ENCODE data around the gene C14orf119.

C14orf119 gene

GRCh38 chr14:23060536-23061260 lies 34.6 kb upstream of the C14orf119 start:
- no peak for DNase-seq (ENCODE audit: low read depth in 1 of 2, low spot score in 1 of 2)

GRCh38 chr14:23062002-23062401 lies 33.3 kb upstream of the C14orf119 start:
- DNase-seq (ENCODE audit: low read depth in 1 of 2, low spot score in 1 of 2) = no peak

GRCh38 chr14:23063601-23064000 lies 31.7 kb upstream of the C14orf119 start:
- no peak for DNase-seq (ENCODE audit: low read depth in 1 of 2, low spot score in 1 of 2)

- DNase-seq (ENCODE audit: low read depth in 1 of 2, low spot score in 1 of 2) = no peak
Measured at GRCh38 chr14:23066368-23066767, 28.9 kb upstream of the C14orf119 start.

GRCh38 chr14:23066855-23067744 lies 28.2 kb upstream of the C14orf119 start:
- no peak for DNase-seq (ENCODE audit: low read depth in 1 of 2, low spot score in 1 of 2)

GRCh38 chr14:23067847-23068788 lies 27.2 kb upstream of the C14orf119 start:
- DNase-seq (ENCODE audit: low read depth in 1 of 2, low spot score in 1 of 2) = no peak

- peak; percentile 41 to 52 for DNase-seq (ENCODE audit: low read depth in 1 of 2, low spot score in 1 of 2)
Measured at GRCh38 chr14:23068789-23069412, 26.4 kb upstream of the C14orf119 start.

GRCh38 chr14:23069413-23069806 lies 25.9 kb upstream of the C14orf119 start:
- DNase-seq (ENCODE audit: low read depth in 1 of 2, low spot score in 1 of 2) = no peak

- no peak for DNase-seq (ENCODE audit: low read depth in 1 of 2, low spot score in 1 of 2)
Measured at GRCh38 chr14:23070262-23071129, 24.8 kb upstream of the C14orf119 start.

- peak; percentile 34 to 62 for DNase-seq (ENCODE audit: low read depth in 1 of 2, low spot score in 1 of 2)
Measured at GRCh38 chr14:23071244-23071920, 23.9 kb upstream of the C14orf119 start.

GRCh38 chr14:23071921-23072539 lies 23.3 kb upstream of the C14orf119 start:
- DNase-seq (ENCODE audit: low read depth in 1 of 2, low spot score in 1 of 2) = no peak

- no peak for DNase-seq (ENCODE audit: low read depth in 1 of 2, low spot score in 1 of 2)
Measured at GRCh38 chr14:23074906-23075305, 20.4 kb upstream of the C14orf119 start.

- DNase-seq (ENCODE audit: low read depth in 1 of 2, low spot score in 1 of 2) = no peak
Measured at GRCh38 chr14:23076785-23077408, 18.4 kb upstream of the C14orf119 start.

GRCh38 chr14:23077962-23078361 lies 17.3 kb upstream of the C14orf119 start:
- DNase-seq (ENCODE audit: low read depth in 1 of 2, low spot score in 1 of 2) = no peak

- no peak for DNase-seq (ENCODE audit: low read depth in 1 of 2, low spot score in 1 of 2)
Measured at GRCh38 chr14:23078692-23079116, 16.6 kb upstream of the C14orf119 start.

- DNase-seq (ENCODE audit: low read depth in 1 of 2, low spot score in 1 of 2) = no peak
Measured at GRCh38 chr14:23079716-23080115, 15.6 kb upstream of the C14orf119 start.

- DNase-seq (ENCODE audit: low read depth in 1 of 2, low spot score in 1 of 2) = no peak
Measured at GRCh38 chr14:23080474-23080873, 14.8 kb upstream of the C14orf119 start.

GRCh38 chr14:23085458-23085857 lies 9.8 kb upstream of the C14orf119 start:
- no peak for DNase-seq (ENCODE audit: low read depth in 1 of 2, low spot score in 1 of 2)
